Stimulated activated CD8-positive, alpha-beta memory T cell treated with anti-CD3 and anti-CD28 coated beads, Interleukin-7, amount 100 ng/mL, for 24 hours (primary cell): ENCODE data around the gene DDX6.
"Not testable (repeated sequence)": the region's sequence is repeated elsewhere in the genome, so short reads cannot be mapped to it uniquely, and the experiment has no call there.

Experiments used
- DNase-seq: peaks from one replicate; pipeline ENCODE4 v3.0.0-alpha.2; 2020; ENCODE audit warnings: low read depth

DDX6 gene, protein sequence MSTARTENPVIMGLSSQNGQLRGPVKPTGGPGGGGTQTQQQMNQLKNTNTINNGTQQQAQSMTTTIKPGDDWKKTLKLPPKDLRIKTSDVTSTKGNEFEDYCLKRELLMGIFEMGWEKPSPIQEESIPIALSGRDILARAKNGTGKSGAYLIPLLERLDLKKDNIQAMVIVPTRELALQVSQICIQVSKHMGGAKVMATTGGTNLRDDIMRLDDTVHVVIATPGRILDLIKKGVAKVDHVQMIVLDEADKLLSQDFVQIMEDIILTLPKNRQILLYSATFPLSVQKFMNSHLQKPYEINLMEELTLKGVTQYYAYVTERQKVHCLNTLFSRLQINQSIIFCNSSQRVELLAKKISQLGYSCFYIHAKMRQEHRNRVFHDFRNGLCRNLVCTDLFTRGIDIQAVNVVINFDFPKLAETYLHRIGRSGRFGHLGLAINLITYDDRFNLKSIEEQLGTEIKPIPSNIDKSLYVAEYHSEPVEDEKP

DNA sequence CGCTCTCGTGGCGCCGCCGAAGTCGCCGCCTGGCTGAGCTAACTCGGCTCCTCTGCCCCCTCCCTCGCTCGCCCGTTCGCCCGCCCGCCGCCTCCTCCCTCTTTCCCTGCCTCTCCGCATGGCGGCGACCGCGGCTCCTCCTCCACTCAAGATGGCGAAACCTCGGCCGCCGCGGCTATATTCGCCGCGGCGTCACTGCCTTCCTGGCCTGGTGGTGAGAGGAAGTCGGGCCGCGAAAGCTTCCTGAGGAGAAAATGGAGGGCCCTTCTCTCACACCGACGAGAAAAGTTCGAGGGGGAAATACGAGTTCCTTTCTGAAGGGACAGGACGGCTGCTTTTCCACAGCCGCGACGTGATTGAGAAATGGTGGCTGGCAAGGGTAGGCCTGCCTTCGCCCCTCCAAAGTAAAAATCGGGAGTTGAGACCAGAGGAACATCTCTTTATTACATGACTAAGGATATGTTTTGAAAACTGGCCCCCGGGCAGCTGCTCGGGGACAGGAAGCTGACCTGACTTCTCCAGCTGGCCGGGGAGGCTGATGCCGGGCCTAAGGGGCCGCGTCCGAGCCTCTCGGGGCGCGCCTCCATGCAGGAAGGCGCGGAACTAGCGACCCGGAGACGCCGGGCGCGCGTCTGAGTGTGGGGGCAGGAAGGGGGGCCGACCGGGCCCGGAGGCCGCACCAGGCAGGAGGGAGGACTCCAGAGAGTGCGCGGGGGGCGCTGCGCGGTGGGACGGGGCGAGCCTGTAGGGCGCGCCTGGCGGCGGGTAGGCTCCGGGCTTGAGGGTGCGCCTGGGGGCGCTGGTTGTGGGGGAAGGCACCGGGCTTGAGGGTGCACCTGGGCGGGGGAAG is at the start of gene DDX6:
TSS of gene DDX6 (minus strand) at position 54 of the 850 bp plus-strand sequence. CDS start 4,913 bp downstream, outside the sequence.
- DNase-seq, result peak; percentile 78

DNA sequence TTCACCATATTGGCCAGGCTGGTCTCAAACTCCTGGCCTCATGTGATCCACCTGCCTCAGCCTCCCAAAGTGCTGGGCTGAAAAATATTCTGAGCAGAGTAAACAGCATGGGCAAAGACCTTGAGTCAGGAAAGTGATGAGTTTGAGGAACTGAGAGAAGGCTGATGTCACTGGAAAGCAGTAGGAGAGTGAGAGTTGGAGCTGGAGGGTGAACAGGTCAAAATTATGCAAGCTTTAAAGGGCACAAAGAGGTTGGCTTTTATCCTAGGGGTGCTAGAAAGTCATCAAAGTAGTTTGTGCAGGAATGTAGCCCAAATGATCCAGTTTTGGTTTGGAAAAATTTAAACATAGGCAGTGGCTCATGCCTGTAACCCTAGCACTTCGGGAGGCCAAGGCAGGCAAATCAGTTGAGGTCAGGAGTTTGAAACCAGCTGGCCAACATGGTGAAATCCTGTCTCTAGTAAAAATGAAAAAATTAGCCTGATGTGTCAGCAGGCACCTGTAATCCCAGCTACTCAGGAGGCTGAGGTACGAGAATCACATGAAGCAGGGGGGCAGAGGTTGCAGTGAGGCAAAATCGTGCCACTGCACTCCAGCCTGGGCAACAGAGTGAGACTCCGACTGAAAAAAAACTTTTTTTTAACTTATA is 48.1 kb upstream of the DDX6 start:
- no peak for DNase-seq

DNA sequence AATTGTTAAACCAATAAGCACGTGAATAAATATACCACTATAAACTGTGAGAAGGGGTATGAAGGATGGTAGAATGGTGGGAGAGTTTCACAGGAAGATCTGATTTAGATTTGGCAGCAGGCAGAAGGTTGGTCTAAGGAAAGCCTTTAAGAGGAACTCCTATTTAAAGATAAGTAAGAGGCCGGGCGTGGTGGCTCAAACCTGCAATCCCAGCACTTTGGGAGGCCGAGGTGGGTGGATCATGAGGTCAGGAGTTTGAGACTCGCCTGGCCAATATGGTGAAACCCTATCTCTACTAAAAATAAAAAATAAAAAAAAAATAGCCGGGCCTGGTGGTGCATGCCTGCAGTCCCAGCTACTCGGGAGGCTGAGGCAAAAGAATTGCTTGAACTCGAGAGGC is 46.9 kb upstream of the DDX6 start:
- no peak for DNase-seq

DNA sequence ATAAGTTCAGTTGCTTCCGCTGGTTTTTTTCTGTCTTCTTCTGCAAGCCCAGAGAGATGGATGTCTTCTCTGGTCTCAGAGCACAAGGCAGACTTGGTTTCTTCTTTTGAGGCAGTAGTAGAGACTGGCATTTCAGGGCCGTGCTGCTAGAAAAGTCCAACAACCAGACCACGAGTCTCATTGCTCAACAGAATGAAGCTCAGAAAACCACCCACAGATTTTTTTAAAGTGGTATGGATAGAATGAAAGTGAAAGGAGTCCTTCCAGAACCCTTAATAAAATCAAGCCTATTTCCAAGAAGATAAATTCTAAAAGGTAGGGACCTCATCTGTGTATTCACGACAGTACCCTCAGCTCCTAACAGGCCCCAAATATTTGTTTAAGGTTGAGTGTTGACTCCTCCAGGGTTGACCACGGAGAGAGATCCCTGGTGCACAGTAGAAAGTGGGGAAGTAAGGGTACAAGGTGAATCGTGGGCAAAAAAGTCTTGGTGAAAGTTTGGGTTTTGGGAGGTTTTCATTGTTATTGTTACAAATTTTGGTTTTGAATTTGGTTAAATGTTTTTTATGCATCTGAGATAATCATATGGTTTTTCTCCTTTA is 43.6 kb upstream of the DDX6 start:
- no peak for DNase-seq

DNA sequence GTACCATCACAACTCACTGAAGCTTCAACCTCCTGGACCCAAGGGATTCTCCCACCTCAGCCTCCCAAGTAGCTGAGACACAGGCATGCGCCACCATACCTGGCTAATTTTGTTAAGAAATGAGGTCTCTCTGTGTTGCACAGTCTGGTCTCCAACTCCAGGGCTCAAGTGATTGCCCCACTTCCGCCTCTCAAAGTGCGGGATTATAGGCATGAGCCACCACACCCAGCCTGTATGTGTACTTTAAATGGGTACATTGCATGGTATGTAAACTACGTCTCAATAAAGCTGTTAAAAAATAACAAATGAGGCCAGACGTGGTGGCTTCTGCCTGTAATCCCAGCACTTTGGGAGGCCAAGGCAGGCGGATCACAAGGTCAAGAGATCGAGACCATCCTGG is 36.2 kb upstream of the DDX6 start:
- DNase-seq, result no peak

DNA sequence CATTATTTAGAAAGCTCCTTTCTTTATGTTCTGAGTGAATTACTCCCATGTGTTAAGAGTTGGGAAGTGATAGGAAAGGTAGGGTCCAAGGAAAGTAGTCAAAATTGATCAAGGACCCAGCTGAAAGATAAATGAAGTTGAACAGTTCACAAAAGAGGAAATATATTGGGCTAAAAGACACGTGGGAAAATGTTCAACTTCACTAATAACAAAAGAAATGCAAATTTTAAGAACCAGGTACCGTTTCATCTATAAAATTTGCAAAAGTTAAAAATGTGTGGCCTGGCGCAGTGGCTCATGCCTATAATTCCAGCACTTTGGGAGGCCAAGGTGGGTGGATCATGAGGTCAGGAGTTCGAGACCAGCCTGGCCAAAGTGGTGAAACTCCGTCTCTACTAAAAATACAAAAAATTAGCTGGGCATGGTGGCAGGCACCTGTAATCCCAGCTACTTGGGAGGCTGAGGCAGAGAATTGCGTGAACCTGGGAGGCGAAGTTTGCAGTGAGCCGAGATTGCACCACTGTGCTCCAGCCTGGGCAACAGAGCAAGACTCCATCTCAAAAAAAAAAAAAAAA is 32.1 kb upstream of the DDX6 start:
- DNase-seq, result not testable (repeated sequence)

DNA sequence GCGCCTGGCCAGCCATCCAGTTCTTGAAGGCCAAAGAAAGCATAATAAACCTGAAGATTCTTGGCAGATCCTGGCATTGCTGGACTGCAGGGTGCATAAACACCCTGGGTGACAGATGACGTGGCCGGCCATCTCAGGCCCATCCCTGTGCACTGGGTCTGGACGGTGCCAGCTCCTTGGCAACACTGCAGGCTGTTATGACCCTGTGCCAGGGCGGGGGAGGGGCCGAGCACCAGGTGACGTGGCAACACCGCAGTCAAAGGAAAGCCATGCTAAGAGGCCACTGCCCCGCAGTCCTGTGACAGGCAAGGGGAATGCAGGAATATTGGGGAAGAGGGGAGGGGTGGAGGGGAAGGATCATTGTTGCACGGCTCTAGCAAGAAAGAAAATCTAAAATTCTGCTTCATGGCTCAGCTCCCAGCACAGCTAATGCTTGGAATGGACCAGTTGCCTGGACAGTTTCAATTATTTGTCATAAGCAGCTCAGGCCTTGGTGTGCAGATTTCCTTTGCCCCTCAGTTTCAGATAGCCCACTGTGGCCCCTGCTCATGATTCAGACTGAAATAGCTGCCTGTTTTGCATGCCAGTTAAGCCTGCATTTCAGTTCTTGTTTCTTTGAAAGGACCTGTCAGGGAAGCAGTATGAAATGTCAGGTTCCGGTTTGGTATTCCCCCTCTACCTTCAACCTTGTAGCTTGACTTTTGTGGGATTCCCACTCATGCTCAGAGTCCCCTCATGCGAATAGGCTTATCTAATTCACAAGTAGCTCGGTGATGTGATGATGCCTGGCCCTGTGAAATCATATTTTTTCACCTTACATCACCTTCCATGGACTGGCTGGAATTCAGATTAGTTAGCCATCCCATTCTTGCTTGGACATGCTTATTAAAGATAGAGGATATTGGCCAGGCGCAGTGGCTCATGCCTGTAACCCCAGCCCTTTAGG is 29.7 kb upstream of the DDX6 start:
- DNase-seq, result no peak

DNA sequence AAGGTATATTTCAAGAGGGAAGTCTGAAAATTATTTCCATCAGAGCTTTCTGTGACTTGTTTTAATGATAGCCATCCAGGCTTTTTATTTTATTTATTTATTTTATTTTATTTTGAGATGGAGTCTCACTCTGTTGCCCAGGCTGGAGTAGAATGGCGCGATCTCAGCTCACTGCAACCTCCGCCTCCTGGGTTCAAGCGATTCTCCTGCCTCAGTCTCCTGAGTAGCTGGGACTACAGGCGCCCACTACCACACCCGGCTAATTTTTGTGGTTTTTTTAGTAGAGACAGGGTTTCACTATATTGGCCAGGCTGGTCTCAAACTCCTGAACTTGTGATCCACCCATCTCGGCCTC is 29.0 kb upstream of the DDX6 start:
- DNase-seq, result not testable (repeated sequence)

DNA sequence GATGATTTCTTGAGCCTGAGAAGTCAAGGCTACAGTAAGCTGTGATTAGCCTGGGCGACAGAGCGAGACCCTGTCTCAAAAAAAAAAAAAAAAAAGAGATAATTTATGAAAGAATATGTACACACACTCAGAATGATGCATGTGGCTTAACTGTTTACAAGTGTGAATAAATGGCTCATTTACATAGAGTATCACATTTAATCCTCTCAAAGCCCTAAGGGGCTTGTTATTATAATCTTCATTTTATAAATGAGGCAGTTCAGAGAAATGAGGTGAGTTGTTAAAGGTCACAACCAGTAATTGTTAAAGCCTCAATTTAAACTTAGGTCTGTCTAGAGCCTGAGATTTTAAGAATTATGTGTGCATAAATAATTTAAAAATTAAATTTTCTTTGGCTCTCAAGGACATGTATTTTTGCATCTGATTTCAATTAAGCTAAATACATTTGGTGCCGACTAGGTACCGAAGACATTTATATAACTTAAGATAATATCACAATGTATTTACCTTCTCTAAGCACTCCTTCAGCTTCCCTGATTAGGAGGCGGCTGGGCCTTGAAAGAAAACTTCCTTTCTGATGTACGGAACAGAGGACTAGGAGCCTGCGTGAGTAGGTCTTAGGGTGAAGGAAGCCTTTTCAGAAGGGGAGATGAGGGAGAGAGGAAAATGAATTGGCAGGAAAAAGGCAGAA is 28.5 kb upstream of the DDX6 start:
- DNase-seq, result no peak

DNA sequence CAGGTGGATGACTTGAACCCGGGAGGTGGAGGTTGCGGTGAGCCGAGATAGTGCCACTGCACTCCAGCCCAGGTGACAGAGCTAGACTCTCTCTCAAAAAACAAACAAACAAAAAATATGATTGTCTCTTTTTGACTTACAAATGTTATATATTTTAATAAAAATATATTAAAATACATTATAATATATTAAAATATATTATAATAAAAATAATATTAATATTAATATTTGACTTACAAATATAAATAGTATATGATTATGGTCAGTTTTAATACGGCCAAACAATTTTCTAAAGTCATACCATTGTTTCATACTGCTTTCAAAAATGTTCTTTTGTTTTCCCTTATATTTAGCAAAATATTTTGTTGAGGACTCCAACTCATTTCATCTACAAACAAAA is 27.2 kb upstream of the DDX6 start:
- no peak for DNase-seq

DNA sequence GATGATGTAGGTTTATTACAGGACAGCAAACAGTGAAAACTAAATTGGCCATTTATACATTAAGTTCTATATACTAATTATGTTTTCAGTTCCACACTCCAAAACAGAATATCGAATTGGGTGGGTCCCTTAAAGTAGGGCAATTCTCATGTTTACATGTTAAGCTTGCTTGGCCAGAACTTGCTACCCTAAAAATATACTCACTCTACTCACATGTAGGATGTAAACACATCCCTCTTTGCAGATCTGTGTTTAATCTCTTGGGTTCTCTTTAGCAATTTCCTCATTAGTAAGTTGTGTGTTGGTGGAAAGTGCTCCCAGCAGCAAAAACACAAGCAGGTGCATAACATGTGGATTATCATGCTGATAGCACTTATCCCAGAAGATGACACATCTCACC is 22.6 kb upstream of the DDX6 start:
- DNase-seq, result no peak

DNA sequence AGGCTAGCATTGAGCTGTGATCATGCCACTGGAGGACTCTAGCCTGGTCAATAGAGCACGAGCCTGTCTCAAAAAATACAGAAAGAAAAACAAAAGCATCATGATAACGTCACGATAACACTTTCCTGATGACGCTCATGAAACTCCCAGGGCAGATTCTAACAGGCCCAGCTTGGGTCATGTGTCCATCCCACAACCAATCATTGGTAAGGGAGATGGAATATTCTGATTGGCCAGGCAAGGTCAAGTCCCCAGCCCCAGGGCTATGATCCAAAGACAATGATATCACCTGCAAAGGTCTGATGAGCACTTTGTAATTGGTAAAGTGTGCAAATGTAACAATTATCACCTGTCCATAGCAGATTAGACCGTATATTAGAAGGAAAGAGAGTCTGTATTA is 21.5 kb upstream of the DDX6 start:
- no peak for DNase-seq

DNA sequence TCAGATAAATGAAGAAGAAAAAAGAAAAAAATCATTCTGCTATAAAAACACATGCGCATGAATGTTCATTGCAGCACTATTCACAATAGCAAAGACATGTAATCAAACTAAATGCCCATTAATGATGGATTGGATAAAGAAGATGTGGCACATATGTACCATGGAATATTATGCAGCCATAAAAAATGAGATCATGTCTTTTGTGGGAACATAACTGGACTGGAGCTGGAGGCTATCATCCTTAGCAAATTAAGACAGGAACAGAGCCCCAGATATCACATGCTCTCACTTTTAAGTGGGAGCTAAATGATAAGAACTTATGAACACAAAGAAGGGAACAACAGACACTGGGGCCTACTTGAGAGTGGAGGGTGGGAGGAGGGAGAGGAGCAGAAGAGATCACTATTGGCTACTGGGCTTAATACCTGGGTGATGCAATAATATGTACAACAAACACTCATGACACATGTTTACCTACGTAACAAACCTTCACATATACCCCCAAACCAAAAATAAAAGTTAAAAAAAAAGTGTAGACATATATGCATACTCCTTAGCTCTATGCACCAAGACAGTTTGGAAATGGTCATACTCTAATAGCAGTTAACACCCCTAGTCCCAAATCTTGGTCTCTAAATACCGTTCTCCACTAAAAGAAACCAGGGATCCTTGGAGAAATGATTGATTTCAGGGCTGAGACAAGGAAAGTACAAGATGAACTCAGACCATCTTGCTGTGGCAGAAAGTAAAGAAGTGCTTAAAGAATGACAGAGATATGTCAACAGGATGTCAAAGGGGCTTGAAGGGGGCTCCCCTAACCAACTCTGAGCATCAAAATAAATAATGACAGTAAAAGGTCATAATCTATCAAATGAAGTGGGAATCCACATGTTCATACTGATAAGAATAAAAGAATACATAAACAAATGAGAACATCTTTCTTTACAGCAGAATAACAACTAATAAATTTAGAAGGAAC is 17.1 kb upstream of the DDX6 start:
- no peak for DNase-seq

DNA sequence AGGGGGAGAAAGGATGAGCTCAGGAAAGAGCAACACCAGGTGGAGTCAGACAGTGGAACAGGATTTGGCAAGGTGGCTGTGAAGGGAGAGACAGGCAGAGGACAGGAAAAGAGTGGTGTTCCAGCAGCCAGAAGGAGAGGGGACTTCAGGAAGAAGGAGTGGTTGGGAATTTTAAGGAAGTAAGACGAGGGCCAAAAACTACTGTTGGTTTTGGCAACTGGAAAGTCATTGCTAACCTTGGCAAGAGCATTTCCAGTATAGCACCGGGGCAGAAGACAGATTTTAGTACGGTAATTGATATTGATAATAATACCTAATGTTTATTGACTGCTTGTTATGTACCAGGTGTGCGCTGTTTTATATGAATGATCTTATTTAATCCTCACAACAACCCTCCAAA is 15.4 kb upstream of the DDX6 start:
- DNase-seq, result no peak

DNA sequence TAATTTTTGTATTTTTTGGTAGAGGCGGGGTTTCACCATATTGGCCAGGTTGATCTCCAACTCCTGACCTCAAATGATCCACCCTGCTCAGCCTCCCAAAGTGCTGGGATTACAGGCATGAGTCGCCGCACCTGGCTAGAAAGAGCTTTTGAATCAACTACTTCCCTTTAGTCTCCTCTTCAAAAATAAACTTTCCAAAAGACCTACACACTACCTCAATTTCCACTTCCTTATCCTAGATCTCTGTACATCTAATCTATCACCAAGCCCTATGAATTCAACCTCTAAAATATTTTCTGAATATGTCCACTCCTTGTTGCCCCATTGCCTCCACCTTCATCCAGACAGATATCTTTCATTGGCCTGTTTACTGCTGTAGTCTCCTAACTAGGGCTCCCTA is 13.1 kb upstream of the DDX6 start:
- no peak for DNase-seq

DNA sequence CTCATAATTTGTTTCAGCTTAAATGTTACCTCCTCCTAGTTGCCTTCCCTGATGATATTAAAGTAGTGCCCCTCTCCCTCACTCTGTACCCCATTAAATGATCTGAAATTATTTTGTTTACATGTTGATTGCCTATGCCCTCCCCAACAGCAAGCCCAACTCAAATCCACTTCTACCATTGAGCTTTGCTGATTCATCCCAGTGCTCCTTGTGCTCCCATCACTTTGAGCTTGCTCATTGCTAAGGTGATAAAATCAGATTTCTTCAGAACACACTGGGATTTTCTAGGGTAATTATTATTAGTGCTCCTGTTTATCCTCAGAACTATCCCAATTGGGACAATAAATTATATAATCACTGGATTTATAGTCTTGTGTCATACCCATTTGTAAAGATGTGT is 8.4 kb upstream of the DDX6 start:
- DNase-seq, result no peak

DNA sequence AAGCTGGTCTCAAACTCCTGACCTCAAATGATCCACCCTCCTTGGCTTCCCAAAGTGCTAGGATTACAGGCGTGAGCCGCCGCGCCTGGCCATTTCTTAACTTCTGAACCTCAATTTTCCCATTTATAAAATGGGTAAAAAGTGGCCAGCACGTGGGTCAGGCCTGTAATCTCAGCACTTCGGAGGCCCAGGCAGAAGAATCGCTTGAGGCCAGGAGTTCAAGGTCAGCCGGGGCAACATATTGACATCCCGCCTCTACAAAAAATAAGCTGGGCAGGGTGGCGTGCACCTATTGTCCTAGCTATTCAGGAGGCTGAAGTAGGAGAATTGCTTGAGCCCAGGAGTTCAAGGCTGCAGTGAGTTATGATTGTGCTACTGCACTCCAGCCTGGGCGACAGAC is 6.5 kb upstream of the DDX6 start:
- no peak for DNase-seq

DNA sequence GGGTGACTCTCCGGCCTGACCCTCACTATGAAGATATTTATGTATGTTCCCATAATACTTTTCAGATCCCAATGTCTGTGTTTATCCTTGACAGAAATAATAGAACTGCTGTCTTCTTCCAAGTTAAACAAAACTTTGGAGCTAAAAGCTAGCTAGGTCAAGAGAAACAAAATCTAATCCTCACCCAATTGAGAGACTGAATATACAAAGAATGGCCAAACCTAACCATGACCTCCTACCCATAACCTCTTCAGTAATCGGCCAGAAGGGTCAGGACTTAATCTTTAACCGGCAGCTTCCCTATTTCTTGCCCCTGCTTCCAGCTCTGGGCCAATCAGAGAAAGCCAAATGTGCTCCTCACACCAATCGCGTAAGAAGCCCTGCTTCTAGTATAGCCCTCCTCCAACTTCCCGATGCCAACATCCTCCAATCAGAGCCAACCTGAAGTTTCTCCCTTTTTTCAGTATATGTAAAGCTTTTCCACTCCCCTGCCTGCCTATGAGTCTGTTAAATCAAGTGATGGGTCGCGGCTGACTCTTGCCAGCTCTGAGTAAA is 1.7 kb upstream of the DDX6 start:
- peak; percentile 26 for DNase-seq
